Measurements from ENCODE around the gene RPS6KA3. TPM values are rescaled to one million over a fixed set of nuclear protein-coding genes. Genes with fewer than 3 reads are reported as not detected.

RPS6KA3 gene
- polyA plus RNA-seq, 2 donors, result 4.9 to 8.4 TPM

DNA sequence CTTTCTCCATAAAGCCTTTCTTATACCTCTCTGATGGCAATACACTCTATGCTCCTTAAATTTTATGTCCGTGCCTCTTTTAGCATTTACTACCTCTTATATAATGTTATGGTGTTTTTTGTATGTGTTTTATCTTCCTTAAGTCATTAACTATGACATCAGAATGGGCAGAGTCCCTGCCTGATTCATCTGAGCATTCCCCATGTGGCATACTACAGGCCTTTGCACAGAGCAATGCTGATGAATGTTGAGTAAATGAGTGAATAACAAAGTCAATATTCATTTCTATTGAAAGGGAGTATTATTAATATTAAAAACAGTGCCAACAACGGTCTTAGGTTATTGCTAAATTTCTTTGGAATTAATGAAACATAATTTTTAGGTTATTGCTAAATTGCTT lies 18.8 kb upstream of the RPS6KA3 start:
- no peaks in the 10 kb centered on the region for H3K4me1 ChIP-seq (ENCODE audit: control insufficient read depth in 2 of 2, insufficient read depth in 2 of 2, low read length in 1 of 2)
- no peak overlapping the region for H3K4me3 ChIP-seq (ENCODE audit: low read depth in 1 of 2, low read length in 2 of 2)
- WGBS, 2 donors, result 50 to 57% methylated on average over 2 of the region's 2 CpGs
- H3K27ac ChIP-seq (ENCODE audit: low read depth in 2 of 2, low read length in 1 of 2), result no peak overlapping the region
- no peaks in the 10 kb centered on the region for H3K36me3 ChIP-seq (ENCODE audit: control insufficient read depth in 2 of 2, insufficient read depth in 2 of 2, low read length in 1 of 2)
- no peaks in the 10 kb centered on the region for H3K9me3 ChIP-seq (ENCODE audit: control insufficient read depth in 2 of 2, insufficient read depth in 1 of 2, low read depth in 1 of 2, low read length in 1 of 2)
- peaks cover 0 to 6% of the 10 kb centered on the region in 2 donors for H3K27me3 ChIP-seq (ENCODE audit: control insufficient read depth in 1 of 2, insufficient read depth in 2 of 2, low read length in 2 of 2)

DNA sequence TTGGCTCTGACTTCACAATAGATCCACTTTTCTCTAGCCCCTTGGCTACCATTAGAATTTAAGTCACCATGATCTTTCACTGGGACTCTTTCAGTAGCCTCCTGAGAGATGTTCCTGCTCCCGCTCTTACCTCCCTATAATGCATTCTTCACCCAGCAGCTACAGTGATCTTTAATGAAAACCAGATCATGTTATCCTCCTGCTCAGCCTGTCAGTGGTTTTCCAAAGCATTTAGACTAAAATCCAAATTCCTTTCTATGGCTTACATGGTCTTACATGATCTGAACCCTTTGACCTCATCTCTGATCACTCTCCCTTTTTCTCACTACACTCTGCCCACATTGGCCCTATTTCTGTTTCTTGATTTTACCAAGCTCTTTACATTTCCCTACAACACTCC lies 18.3 kb upstream of the RPS6KA3 start:
- peaks cover 0 to 6% of the 10 kb centered on the region in 2 donors for H3K27me3 ChIP-seq (ENCODE audit: control insufficient read depth in 1 of 2, insufficient read depth in 2 of 2, low read length in 2 of 2)
- no peak overlapping the region for H3K27ac ChIP-seq (ENCODE audit: low read depth in 2 of 2, low read length in 1 of 2)
- H3K4me1 ChIP-seq (ENCODE audit: control insufficient read depth in 2 of 2, insufficient read depth in 2 of 2, low read length in 1 of 2), result no peaks in the 10 kb centered on the region
- no peak overlapping the region for H3K4me3 ChIP-seq (ENCODE audit: low read depth in 1 of 2, low read length in 2 of 2)
- H3K36me3 ChIP-seq (ENCODE audit: control insufficient read depth in 2 of 2, insufficient read depth in 2 of 2, low read length in 1 of 2), result no peaks in the 10 kb centered on the region
- H3K9me3 ChIP-seq (ENCODE audit: control insufficient read depth in 2 of 2, insufficient read depth in 1 of 2, low read depth in 1 of 2, low read length in 1 of 2), result no peaks in the 10 kb centered on the region
- 89 to 98% methylated on average over 1 of the region's 1 CpG for WGBS, 2 donors

DNA sequence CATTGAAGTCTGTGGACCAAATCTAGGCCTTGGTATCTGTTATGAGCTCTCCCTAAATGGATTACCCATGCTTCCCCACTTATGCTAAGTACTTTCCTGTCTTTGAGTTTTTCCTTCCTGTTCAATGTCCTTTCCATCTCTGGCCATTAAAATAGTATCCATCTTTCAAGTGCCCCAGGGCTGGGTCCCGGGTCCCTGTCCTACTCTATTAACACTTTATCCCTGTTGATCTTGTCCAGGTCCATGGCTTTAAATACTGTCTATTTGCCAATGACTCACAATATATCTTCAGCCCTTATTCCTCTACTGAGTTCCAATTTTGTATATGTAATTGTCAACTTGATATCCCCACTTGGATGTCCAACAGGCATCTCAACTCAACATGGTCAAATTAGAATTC lies 17.7 kb upstream of the RPS6KA3 start:
- 69 to 70% methylated on average over 1 of the region's 1 CpG for WGBS, 2 donors
- H3K27me3 ChIP-seq (ENCODE audit: control insufficient read depth in 1 of 2, insufficient read depth in 2 of 2, low read length in 2 of 2), result peaks cover 0 to 6% of the 10 kb centered on the region in 2 donors
- no peak overlapping the region for H3K4me3 ChIP-seq (ENCODE audit: low read depth in 1 of 2, low read length in 2 of 2)
- H3K27ac ChIP-seq (ENCODE audit: low read depth in 2 of 2, low read length in 1 of 2), result no peak overlapping the region
- H3K36me3 ChIP-seq (ENCODE audit: control insufficient read depth in 2 of 2, insufficient read depth in 2 of 2, low read length in 1 of 2), result no peaks in the 10 kb centered on the region
- H3K4me1 ChIP-seq (ENCODE audit: control insufficient read depth in 2 of 2, insufficient read depth in 2 of 2, low read length in 1 of 2), result no peaks in the 10 kb centered on the region
- H3K9me3 ChIP-seq (ENCODE audit: control insufficient read depth in 2 of 2, insufficient read depth in 1 of 2, low read depth in 1 of 2, low read length in 1 of 2), result no peaks in the 10 kb centered on the region

DNA sequence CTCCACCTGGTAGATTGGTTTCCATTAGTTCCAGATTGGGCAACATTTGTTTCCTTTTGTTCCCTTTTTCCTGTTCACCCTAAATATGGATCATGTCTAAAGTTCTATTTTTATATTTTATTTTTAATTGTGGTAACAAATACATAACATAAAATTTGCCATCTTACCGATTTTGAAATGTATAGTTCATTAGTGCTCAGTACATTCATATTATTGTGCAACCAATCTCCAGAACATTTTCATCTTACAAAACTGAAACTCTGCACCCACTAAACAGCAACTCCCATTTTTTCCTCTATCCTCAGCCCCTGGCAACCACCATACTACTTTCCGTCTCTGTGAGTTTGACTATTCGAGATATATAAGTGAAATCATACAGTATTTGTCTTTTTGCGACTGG lies 14.2 kb upstream of the RPS6KA3 start:
- H3K4me3 ChIP-seq (ENCODE audit: low read depth in 1 of 2, low read length in 2 of 2), result no peak overlapping the region
- H3K27ac ChIP-seq (ENCODE audit: low read depth in 2 of 2, low read length in 1 of 2), result no peak overlapping the region
- no peaks in the 10 kb centered on the region for H3K36me3 ChIP-seq (ENCODE audit: control insufficient read depth in 2 of 2, insufficient read depth in 2 of 2, low read length in 1 of 2)
- H3K4me1 ChIP-seq (ENCODE audit: control insufficient read depth in 2 of 2, insufficient read depth in 2 of 2, low read length in 1 of 2), result no peaks in the 10 kb centered on the region
- WGBS, 2 donors, result 78 to 80% methylated on average over 4 of the region's 4 CpGs
- H3K27me3 ChIP-seq (ENCODE audit: control insufficient read depth in 1 of 2, insufficient read depth in 2 of 2, low read length in 2 of 2), result peaks cover 0 to 4% of the 10 kb centered on the region in 2 donors
- no peaks in the 10 kb centered on the region for H3K9me3 ChIP-seq (ENCODE audit: control insufficient read depth in 2 of 2, insufficient read depth in 1 of 2, low read depth in 1 of 2, low read length in 1 of 2)

DNA sequence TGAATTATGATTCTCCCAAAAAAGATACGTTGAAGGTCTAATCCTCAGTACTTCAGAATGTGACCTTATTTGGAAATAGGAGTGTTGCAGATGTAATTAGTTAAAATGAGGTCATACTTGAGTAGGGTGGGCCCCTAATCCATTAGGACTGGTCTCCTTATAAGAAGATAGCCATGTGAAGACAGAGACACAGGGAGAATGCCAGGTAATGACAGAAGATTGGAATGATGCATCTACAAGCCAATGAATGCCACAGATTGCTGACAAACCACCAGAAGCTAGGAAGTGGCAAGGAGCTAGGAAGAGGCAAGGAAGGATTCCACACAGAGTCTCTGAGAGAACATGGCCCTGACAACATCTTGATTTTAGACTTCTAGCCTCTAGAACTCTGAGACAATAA lies 7.4 kb upstream of the RPS6KA3 start:
- H3K36me3 ChIP-seq (ENCODE audit: control insufficient read depth in 2 of 2, insufficient read depth in 2 of 2, low read length in 1 of 2), result no peaks in the 10 kb centered on the region
- WGBS, 2 donors, result 48 to 68% methylated on average over 1 of the region's 1 CpG
- no peaks in the 10 kb centered on the region for H3K9me3 ChIP-seq (ENCODE audit: control insufficient read depth in 2 of 2, insufficient read depth in 1 of 2, low read depth in 1 of 2, low read length in 1 of 2)
- no peaks in the 10 kb centered on the region for H3K4me1 ChIP-seq (ENCODE audit: control insufficient read depth in 2 of 2, insufficient read depth in 2 of 2, low read length in 1 of 2)
- H3K4me3 ChIP-seq (ENCODE audit: low read depth in 1 of 2, low read length in 2 of 2), result no peak overlapping the region
- H3K27ac ChIP-seq (ENCODE audit: low read depth in 2 of 2, low read length in 1 of 2), result no peak overlapping the region
- H3K27me3 ChIP-seq (ENCODE audit: control insufficient read depth in 1 of 2, insufficient read depth in 2 of 2, low read length in 2 of 2), result peaks cover 0 to 2% of the 10 kb centered on the region in 2 donors

DNA sequence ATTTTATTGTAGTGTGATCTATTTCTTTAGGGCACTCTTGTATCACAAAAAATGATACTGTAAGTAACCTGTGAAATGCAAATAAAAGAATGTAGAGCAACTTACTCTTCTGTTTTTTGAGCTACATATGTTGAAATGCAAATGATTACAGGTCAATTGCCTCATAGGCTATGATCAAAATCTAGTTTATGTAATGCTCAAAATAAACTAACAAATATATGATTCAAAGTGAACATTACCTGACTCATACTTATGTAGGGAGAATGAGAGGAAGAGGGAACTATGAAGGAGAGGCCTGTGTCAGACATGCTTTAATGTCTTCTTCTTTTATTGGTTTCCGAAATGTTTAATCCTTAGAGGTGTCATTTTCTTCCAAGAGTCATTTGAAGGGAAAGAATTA lies 5.0 kb upstream of the RPS6KA3 start:
- Histone ChIP-seq H3K36me3 (ENCODE audit: control insufficient read depth in 2 of 2, insufficient read depth in 2 of 2, low read length in 1 of 2) (no peaks in the 10 kb centered on the region), H3K4me3 (ENCODE audit: low read depth in 1 of 2, low read length in 2 of 2) (no peak overlapping the region), H3K27me3 (ENCODE audit: control insufficient read depth in 1 of 2, insufficient read depth in 2 of 2, low read length in 2 of 2) (peaks cover 0 to 2% of the 10 kb centered on the region in 2 donors), H3K4me1 (ENCODE audit: control insufficient read depth in 2 of 2, insufficient read depth in 2 of 2, low read length in 1 of 2) (no peaks in the 10 kb centered on the region), H3K9me3 (ENCODE audit: control insufficient read depth in 2 of 2, insufficient read depth in 1 of 2, low read depth in 1 of 2, low read length in 1 of 2) (no peaks in the 10 kb centered on the region), H3K27ac (ENCODE audit: low read depth in 2 of 2, low read length in 1 of 2) (no peak overlapping the region)
- WGBS, 2 donors, result 72 to 87% methylated on average over 1 of the region's 1 CpG

DNA sequence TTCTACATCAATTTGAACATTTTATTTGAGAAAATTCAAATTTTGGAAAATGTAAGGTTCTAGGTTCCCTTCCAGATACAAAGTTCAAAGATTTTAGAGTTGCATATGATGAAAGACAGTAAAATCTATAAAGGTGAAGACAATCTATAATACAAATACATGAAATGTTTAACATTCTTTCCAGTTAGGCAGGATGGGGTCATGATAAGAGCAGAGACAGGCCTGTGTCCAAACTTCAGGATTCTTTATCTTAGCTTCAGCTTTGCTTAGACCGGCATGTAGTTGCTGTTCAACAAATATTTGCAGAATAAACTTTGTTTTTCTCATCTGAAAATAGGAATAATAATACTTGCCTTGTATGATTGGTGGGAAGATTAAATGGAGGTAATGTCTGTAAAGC lies 4.5 kb upstream of the RPS6KA3 start:
- H3K27me3 ChIP-seq (ENCODE audit: control insufficient read depth in 1 of 2, insufficient read depth in 2 of 2, low read length in 2 of 2), result peaks cover 0 to 2% of the 10 kb centered on the region in 2 donors
- no peak overlapping the region for H3K27ac ChIP-seq (ENCODE audit: low read depth in 2 of 2, low read length in 1 of 2)
- WGBS, 2 donors, result 56 to 86% methylated on average over 1 of the region's 1 CpG
- H3K36me3 ChIP-seq (ENCODE audit: control insufficient read depth in 2 of 2, insufficient read depth in 2 of 2, low read length in 1 of 2), result no peaks in the 10 kb centered on the region
- H3K4me1 ChIP-seq (ENCODE audit: control insufficient read depth in 2 of 2, insufficient read depth in 2 of 2, low read length in 1 of 2), result no peaks in the 10 kb centered on the region
- no peak overlapping the region for H3K4me3 ChIP-seq (ENCODE audit: low read depth in 1 of 2, low read length in 2 of 2)
- no peaks in the 10 kb centered on the region for H3K9me3 ChIP-seq (ENCODE audit: control insufficient read depth in 2 of 2, insufficient read depth in 1 of 2, low read depth in 1 of 2, low read length in 1 of 2)

DNA sequence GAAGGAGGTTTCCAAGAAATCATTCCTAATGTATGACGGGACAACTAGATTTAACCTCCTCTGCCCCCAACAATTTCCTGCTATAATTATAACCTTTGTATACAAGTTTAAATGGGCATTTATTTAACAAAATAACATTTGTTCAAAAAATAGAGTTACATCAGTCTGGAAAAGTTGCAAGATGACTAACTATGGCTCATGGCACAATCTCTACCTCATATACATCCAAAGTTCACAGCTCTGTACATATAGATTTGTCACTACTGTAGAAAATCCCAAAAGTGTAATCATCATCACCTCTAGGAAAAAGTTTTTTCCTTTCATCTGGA lies 3.8 kb upstream of the RPS6KA3 start:
- Histone ChIP-seq H3K4me3 (ENCODE audit: low read depth in 1 of 2, low read length in 2 of 2) (no peak overlapping the region), H3K36me3 (ENCODE audit: control insufficient read depth in 2 of 2, insufficient read depth in 2 of 2, low read length in 1 of 2) (no peaks in the 10 kb centered on the region), H3K4me1 (ENCODE audit: control insufficient read depth in 2 of 2, insufficient read depth in 2 of 2, low read length in 1 of 2) (no peaks in the 10 kb centered on the region), H3K9me3 (ENCODE audit: control insufficient read depth in 2 of 2, insufficient read depth in 1 of 2, low read depth in 1 of 2, low read length in 1 of 2) (no peaks in the 10 kb centered on the region), H3K27ac (ENCODE audit: low read depth in 2 of 2, low read length in 1 of 2) (no peak overlapping the region), H3K27me3 (ENCODE audit: control insufficient read depth in 1 of 2, insufficient read depth in 2 of 2, low read length in 2 of 2) (peaks cover 0 to 2% of the 10 kb centered on the region in 2 donors)
- 68 to 70% methylated on average over 1 of the region's 1 CpG for WGBS, 2 donors

DNA sequence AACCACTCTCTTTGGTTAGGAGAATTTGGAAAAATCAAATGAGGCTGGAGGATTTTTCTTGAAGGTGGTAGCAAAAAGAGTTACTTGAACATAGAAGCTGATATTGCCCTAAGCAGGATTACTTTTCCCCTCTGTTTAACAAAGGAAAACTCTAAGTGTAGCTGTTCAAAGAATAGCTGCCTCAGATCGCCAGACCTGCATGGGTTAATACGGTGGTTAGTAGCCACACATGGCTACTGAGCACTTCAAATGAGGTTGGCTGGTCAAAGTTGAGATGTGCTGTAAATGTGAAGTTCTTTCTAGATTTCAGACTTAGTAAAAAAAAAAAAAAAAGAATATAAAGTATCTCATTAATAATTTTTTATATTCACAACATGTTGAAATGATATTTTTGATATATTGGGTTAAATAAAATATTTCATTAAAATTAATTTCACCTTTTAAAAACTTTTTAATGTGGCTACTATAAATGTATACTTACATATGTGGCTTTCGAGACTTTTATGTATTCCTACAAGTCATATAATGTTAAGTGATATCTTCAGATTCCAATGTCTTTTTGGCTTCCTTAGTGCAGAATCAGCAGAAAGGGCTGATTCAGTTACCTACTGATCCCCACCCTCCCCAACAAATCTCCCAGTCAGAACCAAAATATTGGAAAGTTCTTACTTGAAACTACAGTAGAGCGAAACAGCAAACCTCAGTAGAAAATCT lies 3.3 kb upstream of the RPS6KA3 start:
- no peaks in the 10 kb centered on the region for H3K36me3 ChIP-seq (ENCODE audit: control insufficient read depth in 2 of 2, insufficient read depth in 2 of 2, low read length in 1 of 2)
- H3K27ac ChIP-seq (ENCODE audit: low read depth in 2 of 2, low read length in 1 of 2), result no peak overlapping the region
- H3K4me3 ChIP-seq (ENCODE audit: low read depth in 1 of 2, low read length in 2 of 2), result no peak overlapping the region
- no peaks in the 10 kb centered on the region for H3K9me3 ChIP-seq (ENCODE audit: control insufficient read depth in 2 of 2, insufficient read depth in 1 of 2, low read depth in 1 of 2, low read length in 1 of 2)
- 80% methylated on average over 4 of the region's 4 CpGs for WGBS, 2 donors
- no peaks in the 10 kb centered on the region for H3K4me1 ChIP-seq (ENCODE audit: control insufficient read depth in 2 of 2, insufficient read depth in 2 of 2, low read length in 1 of 2)
- H3K27me3 ChIP-seq (ENCODE audit: control insufficient read depth in 1 of 2, insufficient read depth in 2 of 2, low read length in 2 of 2), result no peaks in the 10 kb centered on the region

DNA sequence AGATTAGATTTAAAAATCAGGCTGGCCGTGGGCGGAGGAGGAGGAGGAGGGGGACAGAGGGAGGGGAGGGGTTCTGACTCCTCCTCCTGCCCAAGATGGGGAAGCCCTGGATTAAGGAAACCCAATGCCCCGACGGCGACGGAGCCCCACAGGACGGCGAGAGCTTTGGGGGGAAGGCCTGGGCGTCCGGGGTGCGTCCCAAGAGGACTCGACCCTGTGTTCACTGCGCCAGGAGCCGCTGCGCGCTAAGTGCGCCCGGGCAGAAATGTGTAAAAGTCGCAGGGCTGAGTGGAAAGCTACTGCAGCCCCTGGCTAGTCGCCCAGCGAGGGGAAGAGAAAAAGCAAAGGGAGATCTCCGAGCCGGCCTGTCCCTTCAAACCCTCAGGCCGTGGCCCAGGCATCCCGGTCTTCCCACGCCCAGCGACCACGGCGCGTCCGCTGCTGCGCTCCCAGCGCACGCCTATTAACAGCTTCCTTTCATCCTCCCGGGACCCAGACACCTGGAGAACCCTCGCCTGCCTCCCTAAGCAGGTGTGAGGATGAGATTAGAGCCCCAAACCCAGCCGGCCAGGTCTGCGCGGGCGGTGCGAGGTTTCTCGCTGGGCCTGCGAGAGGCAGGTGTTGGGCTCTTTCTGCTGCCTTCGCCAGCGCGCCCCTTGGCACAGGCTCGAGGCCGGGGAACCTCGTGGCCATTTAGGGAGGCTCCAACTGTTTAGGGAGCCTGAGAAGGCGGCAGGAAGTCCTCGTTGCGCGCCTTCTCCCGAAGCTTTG lies 1.4 kb upstream of the RPS6KA3 start:
- Histone ChIP-seq H3K4me1 (ENCODE audit: control insufficient read depth in 2 of 2, insufficient read depth in 2 of 2, low read length in 1 of 2) (no peaks in the 10 kb centered on the region), H3K4me3 (ENCODE audit: low read depth in 1 of 2, low read length in 2 of 2) (peak overlapping the region; percentile 33 to 60), H3K9me3 (ENCODE audit: control insufficient read depth in 2 of 2, insufficient read depth in 1 of 2, low read depth in 1 of 2, low read length in 1 of 2) (no peaks in the 10 kb centered on the region), H3K27ac (ENCODE audit: low read depth in 2 of 2, low read length in 1 of 2) (peak overlapping the region in 1 of 2 donors; percentile 73), H3K36me3 (ENCODE audit: control insufficient read depth in 2 of 2, insufficient read depth in 2 of 2, low read length in 1 of 2) (no peaks in the 10 kb centered on the region), H3K27me3 (ENCODE audit: control insufficient read depth in 1 of 2, insufficient read depth in 2 of 2, low read length in 2 of 2) (no peaks in the 10 kb centered on the region)
- WGBS, 2 donors, result 17 to 48% methylated on average over 50 to 54 of the region's 54 CpGs

Measured in esophagus (tissue), 2 donors.